Measurements from ENCODE around the gene CXADR.
"Not testable (repeated sequence)": the region's sequence is repeated elsewhere in the genome, so short reads cannot be mapped to it uniquely, and the experiment has no call there.

Gene CXADR

DNA sequence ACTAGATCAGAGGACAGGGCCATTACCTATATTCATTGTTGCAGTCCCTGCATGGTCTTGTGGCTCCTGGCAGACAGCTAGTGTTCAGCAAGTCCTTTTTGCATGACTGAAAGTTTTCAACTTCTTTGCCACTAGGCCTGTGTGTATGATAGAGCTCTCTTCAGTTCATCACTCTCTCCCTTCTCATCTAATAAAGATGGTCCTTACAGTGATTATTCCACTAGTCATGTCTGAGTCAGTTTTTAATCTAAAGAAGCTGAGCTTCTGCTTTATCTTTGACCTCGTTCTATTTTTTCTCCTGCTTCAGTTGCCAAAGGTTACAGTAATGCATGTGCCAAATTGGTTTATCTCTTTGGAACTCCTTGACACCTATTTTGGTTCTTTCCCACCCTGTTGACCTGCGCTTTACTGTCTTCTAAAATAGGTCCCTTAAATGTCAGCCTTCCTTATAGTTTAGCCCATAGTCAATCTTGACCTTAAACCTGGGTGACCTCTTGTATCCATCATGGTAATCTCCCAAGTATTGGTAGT, 6.4 kb downstream of the CXADR start:
- TF ChIP-seq CTCF (IDR thresholded peaks at IDR 0.05; ENCODE audit: control extremely low read depth, extremely low read depth, low read depth, missing control alignments): no peak
- CTCF ChIA-PET: interaction anchor here (1.4 to 1.5 kb wide), 2 partner anchors 19 to 66 kb away, joined by 3 read pairs; no protein-coding TSS in a partner anchor
- DNase-seq (ENCODE audit: extremely low spot score): no peak
- POLR2A ChIA-PET: no interaction called here

GRCh38 chr21:17519965-17520609, 7.2 kb downstream of the CXADR start:
- DNase-seq (ENCODE audit: extremely low spot score): no peak
- POLR2A ChIA-PET: no interaction called here
- no peak for TF ChIP-seq CTCF (IDR thresholded peaks at IDR 0.05; ENCODE audit: control extremely low read depth, extremely low read depth, low read depth, missing control alignments)
- CTCF ChIA-PET: interaction anchor here (1.4 to 1.5 kb wide), 2 partner anchors 18 to 65 kb away, joined by 3 read pairs; no protein-coding TSS in a partner anchor

- no peak for TF ChIP-seq CTCF (IDR thresholded peaks at IDR 0.05; ENCODE audit: control extremely low read depth, extremely low read depth, low read depth, missing control alignments)
- DNase-seq (ENCODE audit: extremely low spot score): no peak
- CTCF ChIA-PET: interaction anchor here (1.3 kb wide), 1 partner anchor 11 kb away, joined by 4 read pairs; no protein-coding TSS in a partner anchor
- POLR2A ChIA-PET: no interaction called here
Measured at GRCh38 chr21:17523007-17523451, 10.2 kb downstream of the CXADR start.

GRCh38 chr21:17523979-17524494, 11.2 kb downstream of the CXADR start:
- POLR2A ChIA-PET; DNase-seq (ENCODE audit: extremely low spot score): not testable (repeated sequence)
- CTCF ChIA-PET: interaction anchor here (1.0 kb wide), 1 partner anchor 10 kb away, joined by 3 read pairs; no protein-coding TSS in a partner anchor

DNA sequence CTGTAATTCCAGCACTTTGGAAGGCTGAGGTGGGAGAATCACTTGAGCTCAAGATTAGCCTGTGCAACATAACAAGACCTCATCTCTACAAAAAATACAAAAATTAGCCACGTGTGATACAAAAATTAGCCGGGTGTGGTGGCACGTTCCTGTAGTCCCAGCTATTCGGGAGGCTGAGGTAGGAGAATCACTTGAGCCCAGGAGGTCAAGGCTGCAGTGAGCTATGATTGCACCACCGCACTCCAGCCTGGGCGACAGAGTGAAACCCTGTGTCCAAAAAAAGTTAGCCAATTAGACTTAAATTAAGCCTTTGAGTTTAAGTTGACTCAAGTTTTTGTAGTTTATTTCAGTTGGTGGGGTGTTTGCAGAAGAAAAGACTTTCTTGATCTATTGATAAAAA, 11.8 kb downstream of the CXADR start:
- TF ChIP-seq CTCF (IDR thresholded peaks at IDR 0.05; ENCODE audit: control extremely low read depth, extremely low read depth, low read depth, missing control alignments): no peak
- ChIA-PET CTCF (interaction anchor here (1.0 kb wide), 1 partner anchor 11 kb away, joined by 3 read pairs; no protein-coding TSS in a partner anchor), POLR2A (no interaction called here)
- no peak for DNase-seq (ENCODE audit: extremely low spot score)

DNA sequence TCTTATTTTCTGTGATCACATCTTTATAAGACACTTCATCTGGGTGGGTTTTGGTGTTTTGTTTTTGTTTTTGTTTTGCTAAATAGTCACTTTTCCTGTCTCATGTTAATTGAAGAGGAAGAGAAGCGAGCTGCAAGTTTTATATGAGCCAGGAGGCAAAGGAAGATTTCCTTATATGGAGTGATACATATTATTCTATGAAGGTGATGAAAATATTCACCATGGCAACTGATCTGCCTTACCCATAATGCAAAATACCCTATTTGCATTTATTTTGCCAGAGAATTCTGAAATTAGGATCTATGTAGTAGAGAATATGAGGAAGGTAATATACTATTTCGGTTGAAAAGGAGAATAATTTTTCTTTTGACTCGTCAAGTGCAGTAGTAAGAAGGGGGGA, 13.9 kb downstream of the CXADR start:
- TF ChIP-seq CTCF (IDR thresholded peaks at IDR 0.05; ENCODE audit: control extremely low read depth, extremely low read depth, low read depth, missing control alignments): no peak
- ChIA-PET POLR2A (no interaction called here), CTCF (no interaction called here)
- DNase-seq (ENCODE audit: extremely low spot score): no peak

DNA sequence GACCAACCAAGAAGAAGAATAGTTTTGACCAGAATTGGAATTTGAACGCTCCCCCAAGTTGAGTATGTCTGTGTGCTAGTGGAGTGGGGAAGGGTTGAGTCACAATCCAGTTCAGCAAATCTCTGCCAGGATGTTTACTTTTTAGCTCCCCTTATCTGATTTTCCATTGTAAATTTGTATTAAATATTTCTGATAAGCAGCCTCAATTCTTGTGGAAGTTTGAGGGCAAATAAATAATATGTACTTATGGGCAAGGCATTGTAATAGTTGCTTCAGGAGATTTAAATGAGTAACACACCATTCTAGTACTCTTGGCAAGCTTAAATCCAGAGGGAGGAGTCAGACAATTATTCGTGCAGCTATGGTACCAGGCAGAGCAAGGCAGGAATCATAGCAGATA, 14.4 kb downstream of the CXADR start:
- ChIA-PET POLR2A (no interaction called here), CTCF (no interaction called here)

More for the DNA sequence above, 14.4 kb downstream of the CXADR start:
- no peak for DNase-seq (ENCODE audit: extremely low spot score)
- TF ChIP-seq CTCF (IDR thresholded peaks at IDR 0.05; ENCODE audit: control extremely low read depth, extremely low read depth, low read depth, missing control alignments): no peak

All from GM10248 (cell line).